ENCODE results near the gene IGFBP4. TPM values are rescaled to one million over a fixed set of nuclear protein-coding genes. Genes with fewer than 3 reads are reported as not detected.
A peak's percentile ranks its signal among the peaks of the same experiment; 100 is the strongest.

The IGFBP4 gene
- total and polyA plus RNA-seq, 2 donors (not counting 1 experiment from before 2014, with no cell fraction given), result 4.6 to 31.3 TPM

GRCh38 chr17:40482722-40483121 lies 39.5 kb downstream of the IGFBP4 start:
- H3K79me2 ChIP-seq (ENCODE audit: control insufficient read depth, insufficient read depth, low read length), result no peaks in the 10 kb centered on the region
- CTCF ChIA-PET, result interaction anchor here (0.7 to 1.1 kb wide), 2 partner anchors 39 to 371 kb away, joined by 3 read pairs; partner anchors contain the start of gene IGFBP4
- no peaks in the 10 kb centered on the region for H4K20me1 ChIP-seq (ENCODE audit: control insufficient read depth, insufficient read depth, low read length, poor library complexity, severe bottlenecking)
- intact Hi-C loops (cut with micrococcal nuclease), result no loop called here
- peak overlapping the region; percentile 44 for H3K27ac Mint-ChIP-seq
- 92% methylated on average over 4 of the region's 6 CpGs for WGBS (ENCODE audit: insufficient coverage)
- H3K27ac ChIP-seq (ENCODE audit: low read length in 2 of 2), result no peak overlapping the region
- peaks cover 0 to 4% (median 0%) of the 10 kb centered on the region in 3 donors for H3K9me3 ChIP-seq (ENCODE audit: control extremely low read depth in 1 of 3, control insufficient read depth in 2 of 3, insufficient read depth in 1 of 3, low read length in 2 of 3)
- H3K4me1 ChIP-seq (ENCODE audit: control insufficient read depth in 2 of 2, insufficient read depth in 2 of 2, low read length in 2 of 2), result peaks cover 34 to 43% of the 10 kb centered on the region in 2 donors
- H3K9ac ChIP-seq (ENCODE audit: low read length), result no peak overlapping the region
- H3K27me3 ChIP-seq (replicated peaks in 1 of 4; ENCODE audit: control extremely low read depth in 1 of 4, control insufficient read depth in 3 of 4, insufficient read depth in 4 of 4, low read length in 3 of 4), result no peaks in the 10 kb centered on the region
- no peak overlapping the region for H3K4me3 Mint-ChIP-seq
- TF ChIP-seq, protein P1, sequence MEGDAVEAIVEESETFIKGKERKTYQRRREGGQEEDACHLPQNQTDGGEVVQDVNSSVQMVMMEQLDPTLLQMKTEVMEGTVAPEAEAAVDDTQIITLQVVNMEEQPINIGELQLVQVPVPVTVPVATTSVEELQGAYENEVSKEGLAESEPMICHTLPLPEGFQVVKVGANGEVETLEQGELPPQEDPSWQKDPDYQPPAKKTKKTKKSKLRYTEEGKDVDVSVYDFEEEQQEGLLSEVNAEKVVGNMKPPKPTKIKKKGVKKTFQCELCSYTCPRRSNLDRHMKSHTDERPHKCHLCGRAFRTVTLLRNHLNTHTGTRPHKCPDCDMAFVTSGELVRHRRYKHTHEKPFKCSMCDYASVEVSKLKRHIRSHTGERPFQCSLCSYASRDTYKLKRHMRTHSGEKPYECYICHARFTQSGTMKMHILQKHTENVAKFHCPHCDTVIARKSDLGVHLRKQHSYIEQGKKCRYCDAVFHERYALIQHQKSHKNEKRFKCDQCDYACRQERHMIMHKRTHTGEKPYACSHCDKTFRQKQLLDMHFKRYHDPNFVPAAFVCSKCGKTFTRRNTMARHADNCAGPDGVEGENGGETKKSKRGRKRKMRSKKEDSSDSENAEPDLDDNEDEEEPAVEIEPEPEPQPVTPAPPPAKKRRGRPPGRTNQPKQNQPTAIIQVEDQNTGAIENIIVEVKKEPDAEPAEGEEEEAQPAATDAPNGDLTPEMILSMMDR (IDR thresholded peaks at IDR 0.05), result no peak
- TF ChIP-seq EZH2 (IDR thresholded peaks at IDR 0.05; ENCODE audit: borderline replicate concordance, insufficient read depth, low read depth, low read length, poor library complexity, severe bottlenecking), result no peak
- POLR2A ChIA-PET, result interaction anchor here (0.6 kb wide), 1 partner anchor 19 kb away, joined by 5 read pairs; no protein-coding TSS in a partner anchor
- no peak overlapping the region for H3K4me3 ChIP-seq (ENCODE audit: control extremely low read depth in 1 of 5, extremely low read depth in 1 of 5, insufficient read depth in 1 of 5, low read depth in 2 of 5, low read length in 4 of 5)
- H2AFZ ChIP-seq (ENCODE audit: insufficient read depth, low read depth, low read length, poor library complexity, severe bottlenecking), result no peak overlapping the region
- DNase-seq, result no peak
- ATAC-seq (ENCODE audit: low read depth), result no peak
- H3K36me3 ChIP-seq (replicated peaks in 1 of 2; ENCODE audit: control extremely low read depth in 1 of 2, control insufficient read depth in 1 of 2, extremely low read depth in 1 of 2, insufficient read depth in 2 of 2, low read length in 1 of 2), result no peaks in the 10 kb centered on the region
- H3K4me2 ChIP-seq (replicated peaks; ENCODE audit: low read depth, low read length, poor library complexity, severe bottlenecking), result no peak overlapping the region
- H3K9me3 Mint-ChIP-seq (ENCODE audit: insufficient read depth), result no peaks in the 10 kb centered on the region
- H3K4me1 Mint-ChIP-seq, result peaks cover 41% of the 10 kb centered on the region
- no peaks in the 10 kb centered on the region for H3K27me3 Mint-ChIP-seq

- H3K4me3 ChIP-seq (ENCODE audit: control extremely low read depth in 1 of 5, extremely low read depth in 1 of 5, insufficient read depth in 1 of 5, low read depth in 2 of 5, low read length in 4 of 5), result no peak overlapping the region
- POLR2A ChIA-PET, result interaction anchor here (0.6 kb wide), 1 partner anchor 44 kb away, joined by 3 read pairs; no protein-coding TSS in a partner anchor
- no peaks in the 10 kb centered on the region for H3K36me3 ChIP-seq (replicated peaks in 1 of 2; ENCODE audit: control extremely low read depth in 1 of 2, control insufficient read depth in 1 of 2, extremely low read depth in 1 of 2, insufficient read depth in 2 of 2, low read length in 1 of 2)
- 83% methylated on average over 1 of the region's 4 CpGs for WGBS (ENCODE audit: insufficient coverage)
- TF ChIP-seq, protein P1 (IDR thresholded peaks at IDR 0.05), result no peak
- TF ChIP-seq EZH2 (IDR thresholded peaks at IDR 0.05; ENCODE audit: borderline replicate concordance, insufficient read depth, low read depth, low read length, poor library complexity, severe bottlenecking), result no peak
- H3K4me3 Mint-ChIP-seq, result no peak overlapping the region
- H4K20me1 ChIP-seq (ENCODE audit: control insufficient read depth, insufficient read depth, low read length, poor library complexity, severe bottlenecking), result no peaks in the 10 kb centered on the region
- intact Hi-C loops (cut with micrococcal nuclease), result no loop called here
- H3K27me3 ChIP-seq (replicated peaks in 1 of 4; ENCODE audit: control extremely low read depth in 1 of 4, control insufficient read depth in 3 of 4, insufficient read depth in 4 of 4, low read length in 3 of 4), result no peaks in the 10 kb centered on the region
- H3K27ac Mint-ChIP-seq, result peak overlapping the region; percentile 10
- H3K9ac ChIP-seq (ENCODE audit: low read length), result no peak overlapping the region
- H3K4me1 ChIP-seq (ENCODE audit: control insufficient read depth in 2 of 2, insufficient read depth in 2 of 2, low read length in 2 of 2), result peaks cover 34 to 43% of the 10 kb centered on the region in 2 donors
- peaks cover 41% of the 10 kb centered on the region for H3K4me1 Mint-ChIP-seq
- ATAC-seq (ENCODE audit: low read depth), result no peak
- CTCF ChIA-PET, result interaction anchor here (1.1 to 1.2 kb wide), 2 partner anchors 9 to 50 kb away, joined by 3 to 5 read pairs; no protein-coding TSS in a partner anchor
- H3K9me3 Mint-ChIP-seq (ENCODE audit: insufficient read depth), result no peaks in the 10 kb centered on the region
- no peak for DNase-seq
- H3K4me2 ChIP-seq (replicated peaks; ENCODE audit: low read depth, low read length, poor library complexity, severe bottlenecking), result no peak overlapping the region
- H2AFZ ChIP-seq (ENCODE audit: insufficient read depth, low read depth, low read length, poor library complexity, severe bottlenecking), result no peak overlapping the region
- H3K27ac ChIP-seq (ENCODE audit: low read length in 2 of 2), result no peak overlapping the region
- no peaks in the 10 kb centered on the region for H3K9me3 ChIP-seq (ENCODE audit: control extremely low read depth in 1 of 3, control insufficient read depth in 2 of 3, insufficient read depth in 1 of 3, low read length in 2 of 3)
- H3K79me2 ChIP-seq (ENCODE audit: control insufficient read depth, insufficient read depth, low read length), result no peaks in the 10 kb centered on the region
- no peaks in the 10 kb centered on the region for H3K27me3 Mint-ChIP-seq
Measured at GRCh38 chr17:40483679-40484078, 40.4 kb downstream of the IGFBP4 start.
